Stimulated activated CD4-positive, alpha-beta T cell treated with anti-CD3 and anti-CD28 coated beads, Interleukin-12 subunit alpha, Interleukin-12 subunit beta, amount 100 ng/mL, for 48 hours (primary cell): ENCODE results near the gene ANKRD36.
"Not testable (repeated sequence)": the region's sequence is repeated elsewhere in the genome, so short reads cannot be mapped to it uniquely, and the experiment has no call there.

ENCODE experiments used
- DNase-seq, 3 donors: peaks; one replicate each; pipeline ENCODE4 v3.0.0-alpha.2; 2020; ENCODE audit warnings: low read depth in 2 of 3, low spot score in 1 of 3

The ANKRD36 gene

DNA sequence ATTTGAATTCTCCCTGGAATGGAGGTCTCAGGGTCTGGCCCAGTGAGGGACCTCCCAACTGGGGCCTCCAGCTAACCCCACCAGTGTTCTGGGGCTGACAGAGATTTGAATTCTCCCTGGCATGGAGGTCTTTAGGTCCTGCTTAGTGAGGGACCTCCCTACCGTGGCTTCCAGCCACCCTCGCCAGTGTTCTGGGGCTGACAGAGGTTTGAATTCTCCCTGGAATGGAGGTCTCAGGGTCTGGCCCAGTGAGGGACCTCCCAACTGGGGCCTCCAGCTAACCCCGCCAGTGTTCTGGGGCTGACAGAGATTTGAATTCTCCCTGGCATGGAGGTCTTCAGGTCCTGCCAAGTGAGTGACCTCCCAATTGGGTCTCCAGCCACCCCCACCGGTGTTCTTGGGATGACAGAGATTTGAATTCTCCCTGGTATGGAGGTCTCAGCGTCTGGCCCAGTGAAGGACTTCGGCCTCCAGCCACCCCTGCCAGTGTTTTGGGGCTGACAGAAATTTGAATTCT, 155.2 kb downstream of the ANKRD36 start:
- DNase-seq, result not testable (repeated sequence)

DNA sequence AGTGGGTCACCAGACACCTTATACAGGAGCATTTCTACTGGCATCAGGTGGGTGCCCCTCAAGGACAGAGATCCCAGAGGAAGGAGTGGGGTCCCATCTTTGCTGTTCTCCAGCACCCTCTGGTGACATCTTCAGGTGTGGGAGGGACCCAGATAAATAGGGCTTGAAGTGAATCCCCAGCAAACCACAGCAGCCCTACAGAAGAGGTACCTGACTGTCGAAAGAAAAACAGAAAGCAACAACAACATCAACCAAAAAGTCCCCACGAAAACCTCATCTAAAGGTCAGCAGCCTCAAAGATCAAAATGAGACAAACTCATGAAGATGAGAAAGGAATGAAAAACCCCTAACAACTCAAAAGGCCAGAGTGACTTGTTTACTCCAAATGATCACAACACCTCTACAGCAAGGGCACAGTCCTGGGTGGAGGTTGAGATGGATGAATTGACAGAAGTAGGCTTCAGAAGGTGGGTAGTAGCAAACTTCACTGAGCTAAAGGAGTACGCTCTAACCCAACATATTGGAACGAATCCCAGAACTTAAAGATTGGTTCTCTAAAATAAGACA, 163.4 kb downstream of the ANKRD36 start:
- DNase-seq, result not testable (repeated sequence)

DNA sequence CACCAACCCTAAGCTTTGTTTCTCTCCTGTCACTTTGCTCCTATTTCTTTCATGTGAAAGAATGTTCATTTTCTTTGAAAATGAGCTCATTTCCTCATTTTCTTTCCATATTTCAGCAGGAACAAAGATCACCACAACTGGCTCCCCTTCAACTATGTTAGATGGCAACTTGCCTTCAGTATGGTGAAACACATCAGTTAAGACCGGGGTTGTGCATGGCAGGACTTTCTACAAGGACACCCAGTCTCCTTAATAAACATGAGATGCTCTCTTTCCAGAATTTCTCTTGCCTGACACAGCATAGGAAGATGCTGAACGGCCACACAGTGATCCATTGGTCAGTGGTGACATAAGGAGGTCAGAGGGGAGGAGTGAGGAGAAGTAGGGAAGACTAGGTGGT, 172.2 kb downstream of the ANKRD36 start:
- DNase-seq, result not testable (repeated sequence)

DNA sequence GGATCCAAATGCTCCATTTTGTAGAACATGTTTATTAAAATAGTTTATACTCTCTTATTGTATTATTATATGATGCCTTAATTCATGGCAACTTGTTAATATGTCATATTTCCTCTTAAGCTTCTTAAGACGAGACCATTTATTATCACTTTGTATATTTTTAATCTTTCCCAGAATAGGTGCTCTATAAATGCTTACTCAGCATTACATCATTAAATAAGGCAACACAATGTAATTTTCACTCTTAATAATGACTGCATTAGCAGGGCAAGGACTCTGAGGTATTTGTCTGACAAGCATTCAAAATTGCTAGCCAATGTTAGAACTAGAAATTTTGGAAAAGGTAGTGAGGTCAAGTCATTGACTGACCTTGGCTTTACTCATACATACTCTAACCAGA, 180.7 kb downstream of the ANKRD36 start:
- DNase-seq, result not testable (repeated sequence)
